Activated naive CD4-positive, alpha-beta T cell treated with anti-CD3 and anti-CD28 coated beads for 36 hours (primary cell): ENCODE results near the gene RNF151. TPM values are rescaled to one million over a fixed set of nuclear protein-coding genes. Genes with fewer than 3 reads are reported as not detected.

Experiments
- CTCF ChIA-PET: fragments of 350-600 bp; sonication (Branson Sonifier 250); formaldehyde crosslinking; loops from one replicate; lab custom pipeline; 2021; ENCODE audit warnings: antibody characterized with exemption; lab: Charles Lee
- DNase-seq: peaks from one replicate; pipeline ENCODE4 v3.0.0-alpha.2; 2020
- H3K27ac Mint-ChIP-seq: one replicate; pipeline ENCODE4 v1.8.0; 2021; ENCODE audit warnings: mild to moderate bottlenecking, mixed read lengths
- H3K27me3 Mint-ChIP-seq: one replicate; pipeline ENCODE4 v1.8.0; 2021; ENCODE audit warnings: low read depth, mixed read lengths
- H3K36me3 Mint-ChIP-seq: one replicate; pipeline ENCODE4 v1.8.0; 2021; ENCODE audit warnings: low read depth, mixed read lengths
- H3K4me1 Mint-ChIP-seq: one replicate; pipeline ENCODE4 v1.8.0; 2021; ENCODE audit warnings: low read depth, mixed read lengths
- H3K4me3 Mint-ChIP-seq: one replicate; pipeline ENCODE4 v1.8.0; 2021; ENCODE audit warnings: mild to moderate bottlenecking, moderate library complexity, mixed read lengths
- H3K9me3 Mint-ChIP-seq: one replicate; pipeline ENCODE4 v1.8.0; 2021; ENCODE audit warnings: mixed read lengths
- intact Hi-C: fragments of 100-400 bp; cut with micrococcal nuclease; formaldehyde crosslinking; loops from one replicate; pipeline ENCODE4 v1.15.1; 2023
- total RNA-seq, 2 experiments: library from RNA; stranded (reverse); gene quantifications; one replicate each; pipeline ENCODE4 v1.2.3, GENCODE V29; 2021

The RNF151 gene
- total RNA-seq, 2 experiments from 2014 or later, result not detected

GRCh38 chr16:2013527-2013926, 46.9 kb downstream of the RNF151 start:
- H3K36me3 Mint-ChIP-seq, result peaks cover 8% of the 10 kb centered on the region
- H3K9me3 Mint-ChIP-seq, result no peaks in the 10 kb centered on the region
- peaks cover 2% of the 10 kb centered on the region for H3K27me3 Mint-ChIP-seq
- H3K4me3 Mint-ChIP-seq, result no peak overlapping the region
- intact Hi-C loops, result no loop called here
- CTCF ChIA-PET, result interaction anchor here (0.6 to 1.7 kb wide), 4 partner anchors 9 to 127 kb away, joined by 3 to 5 read pairs (median 4); no protein-coding TSS in a partner anchor
- H3K4me1 Mint-ChIP-seq, result peaks cover 8% of the 10 kb centered on the region
- no peak overlapping the region for H3K27ac Mint-ChIP-seq
- DNase-seq, result no peak

- intact Hi-C loops, result no loop called here
- no peak overlapping the region for H3K4me3 Mint-ChIP-seq
- CTCF ChIA-PET, result interaction anchor here (0.8 kb wide), 1 partner anchor 125 kb away, joined by 3 read pairs; no protein-coding TSS in a partner anchor
- no peak for DNase-seq
- H3K36me3 Mint-ChIP-seq, result peaks cover under 1% of the 10 kb centered on the region
- no peaks in the 10 kb centered on the region for H3K9me3 Mint-ChIP-seq
- H3K27ac Mint-ChIP-seq, result no peak overlapping the region
- peaks cover 6% of the 10 kb centered on the region for H3K27me3 Mint-ChIP-seq
- H3K4me1 Mint-ChIP-seq, result peaks cover 3% of the 10 kb centered on the region
These were observed 48.7 kb downstream of the RNF151 start for GRCh38 chr16:2015117-2015946.

- intact Hi-C loops, result no loop called here
- H3K36me3 Mint-ChIP-seq, result no peaks in the 10 kb centered on the region
- H3K27ac Mint-ChIP-seq, result no peak overlapping the region
- no peaks in the 10 kb centered on the region for H3K9me3 Mint-ChIP-seq
- no peak for DNase-seq
- CTCF ChIA-PET, result interaction anchor here (0.7 to 3.1 kb wide), 3 partner anchors 12 to 132 kb away, joined by 3 to 16 read pairs (median 4); no protein-coding TSS in a partner anchor
- H3K4me3 Mint-ChIP-seq, result no peak overlapping the region
- peaks cover 2% of the 10 kb centered on the region for H3K4me1 Mint-ChIP-seq
- H3K27me3 Mint-ChIP-seq, result peaks cover 10% of the 10 kb centered on the region
These were observed 49.2 kb downstream of the RNF151 start for GRCh38 chr16:2015947-2016208.

- Mint-ChIP-seq H3K4me1 (peaks cover 2% of the 10 kb centered on the region), H3K27me3 (peaks cover 13% of the 10 kb centered on the region), H3K27ac (no peak overlapping the region), H3K36me3 (no peaks in the 10 kb centered on the region), H3K4me3 (no peak overlapping the region), H3K9me3 (no peaks in the 10 kb centered on the region)
- CTCF ChIA-PET, result interaction anchor here (0.7 to 3.1 kb wide), 4 partner anchors 9 to 131 kb away, joined by 3 to 16 read pairs (median 4); no protein-coding TSS in a partner anchor
- no peak for DNase-seq
- intact Hi-C loops, result no loop called here
These were observed 49.8 kb downstream of the RNF151 start for GRCh38 chr16:2016407-2016922.

Other genes starting within 250 kb of the RNF151 start
- gene NME3, start 195.3 kb upstream of the RNF151 start, total RNA-seq, result 10 to 100 TPM; 39.4 to 44.1 TPM
- gene EME2, start 194.0 kb upstream of the RNF151 start, total RNA-seq, result 1 to 10 TPM; 7.7 to 7.8 TPM
- 100 to 1,000 TPM; 122 to 138 TPM for gene MRPS34, start 193.7 kb upstream of the RNF151 start, total RNA-seq
- gene SPSB3, start 184.3 kb upstream of the RNF151 start, total RNA-seq, result 10 to 100 TPM; 14.0 to 17.0 TPM
- 10 to 100 TPM; 37.9 to 42.4 TPM for gene NUBP2, start 183.9 kb upstream of the RNF151 start, total RNA-seq
- not detected for gene IGFALS, start 173.2 kb upstream of the RNF151 start, total RNA-seq
- 10 to 100 TPM; 29.9 to 30.1 TPM for gene HAGH, start 140.0 kb upstream of the RNF151 start, total RNA-seq
- gene FAHD1, start 139.7 kb upstream of the RNF151 start, total RNA-seq, result 1 to 10 TPM; 6.0 to 7.3 TPM
- under 1 TPM; 0.52 to 0.76 TPM for gene MEIOB, start 94.7 kb upstream of the RNF151 start, total RNA-seq
- not detected for gene HS3ST6, start 48.4 kb upstream of the RNF151 start, total RNA-seq
- 10 to 100 TPM in 1 of 2 experiments, 1 to 10 TPM in 1; 8.5 to 11.0 TPM for gene MSRB1, start 23.7 kb upstream of the RNF151 start, total RNA-seq
- gene RPL3L, start 12.2 kb upstream of the RNF151 start, total RNA-seq, result not detected
- 100 to 1,000 TPM; 111 TPM for gene NDUFB10, start 7.3 kb upstream of the RNF151 start, total RNA-seq
- 1,000 to 10,000 TPM; 7,042 to 7,057 TPM for gene RPS2, start 2.0 kb upstream of the RNF151 start, total RNA-seq
- gene TBL3, start 5.2 kb downstream of the RNF151 start, total RNA-seq, result 10 to 100 TPM; 36.5 to 38.0 TPM
- gene NOXO1, start 14.6 kb downstream of the RNF151 start, total RNA-seq, result not detected
- 10 to 100 TPM; 29.8 to 30.1 TPM for gene GFER, start 17.3 kb downstream of the RNF151 start, total RNA-seq
- gene SYNGR3, start 23.1 kb downstream of the RNF151 start, total RNA-seq, result 1 to 10 TPM; 5.7 to 7.2 TPM
- 10 to 100 TPM; 88.8 to 93.5 TPM for gene ZNF598, start 43.0 kb downstream of the RNF151 start, total RNA-seq
- gene NPW, start 52.9 kb downstream of the RNF151 start, total RNA-seq, result 1 to 10 TPM; 1.3 to 1.9 TPM
- 1 to 10 TPM; 1.5 to 2.1 TPM for gene NHERF2, start 60.0 kb downstream of the RNF151 start, total RNA-seq
- 10 to 100 TPM; 20.1 to 24.1 TPM for gene NTHL1, start 81.0 kb downstream of the RNF151 start, total RNA-seq
- gene TSC2, start 81.1 kb downstream of the RNF151 start, total RNA-seq, result 10 to 100 TPM; 72.3 to 72.7 TPM
- 10 to 100 TPM; 63.3 to 68.9 TPM for gene PKD1, start 169.0 kb downstream of the RNF151 start, total RNA-seq
- gene RAB26, start 181.8 kb downstream of the RNF151 start, total RNA-seq, result not detected
- 100 to 1,000 TPM; 102 to 104 TPM for gene TRAF7, start 188.9 kb downstream of the RNF151 start, total RNA-seq
- gene CASKIN1, start 229.7 kb downstream of the RNF151 start, total RNA-seq, result under 1 TPM; 0.15 to 0.17 TPM
- gene MLST8, start 238.6 kb downstream of the RNF151 start, total RNA-seq, result 10 to 100 TPM; 70.0 to 70.1 TPM
- 1 to 10 TPM; 2.6 to 3.1 TPM for gene BRICD5, start 244.0 kb downstream of the RNF151 start, total RNA-seq
- gene PGP, start 248.0 kb downstream of the RNF151 start, total RNA-seq, result 10 to 100 TPM; 11.2 to 12.2 TPM